Germinal center (tissue), 1 donor: ENCODE measurements around the gene TNS3.

Experiments
- DNase-seq: peaks from one replicate; pipeline ENCODE4 v3.0.0; 2012; ENCODE audit warnings: mixed read lengths, low spot score

Gene TNS3

GRCh38 chr7:47424523-47424922 lies 157.4 kb downstream of the TNS3 start:
- DNase-seq: no peak

DNA sequence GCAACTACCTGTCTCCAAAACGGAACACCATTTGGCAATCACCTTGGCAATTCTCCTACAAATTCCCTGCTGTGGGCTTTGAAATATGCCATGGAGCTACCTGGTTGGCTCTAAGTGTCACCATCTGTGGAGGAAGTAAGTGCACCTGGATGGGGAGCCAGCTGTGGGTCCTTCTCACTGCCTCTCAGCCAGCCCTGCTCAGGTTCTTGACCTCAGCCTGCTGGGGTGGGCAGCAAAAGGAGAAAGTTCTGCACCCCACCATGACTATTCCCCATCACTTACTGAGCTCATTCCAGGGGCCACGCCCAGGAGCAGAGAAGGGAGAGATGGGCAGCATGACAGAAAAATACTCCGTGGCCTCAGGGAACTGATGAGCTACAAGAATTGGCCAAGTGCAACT lies 158.7 kb downstream of the TNS3 start:
- DNase-seq: no peak

DNA sequence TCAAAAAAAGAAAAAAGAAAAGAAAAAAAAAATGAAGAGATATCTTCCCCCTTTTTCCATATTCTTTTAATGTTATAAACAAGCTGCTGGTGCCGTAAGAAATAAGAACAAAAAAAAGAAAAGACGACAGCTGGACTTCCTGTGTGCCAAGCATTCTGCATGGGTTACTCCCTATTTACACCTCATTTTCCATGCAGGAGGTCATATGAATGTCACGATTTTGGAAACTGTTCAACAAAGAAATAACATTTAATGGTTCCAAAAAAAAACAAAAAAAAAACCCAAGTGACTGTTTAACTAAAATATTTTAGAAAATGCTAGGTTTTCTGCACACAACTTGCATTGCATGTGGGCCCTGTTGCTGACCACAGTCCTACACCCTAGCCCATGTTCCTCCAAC lies 159.3 kb downstream of the TNS3 start:
- no peak for DNase-seq

DNA sequence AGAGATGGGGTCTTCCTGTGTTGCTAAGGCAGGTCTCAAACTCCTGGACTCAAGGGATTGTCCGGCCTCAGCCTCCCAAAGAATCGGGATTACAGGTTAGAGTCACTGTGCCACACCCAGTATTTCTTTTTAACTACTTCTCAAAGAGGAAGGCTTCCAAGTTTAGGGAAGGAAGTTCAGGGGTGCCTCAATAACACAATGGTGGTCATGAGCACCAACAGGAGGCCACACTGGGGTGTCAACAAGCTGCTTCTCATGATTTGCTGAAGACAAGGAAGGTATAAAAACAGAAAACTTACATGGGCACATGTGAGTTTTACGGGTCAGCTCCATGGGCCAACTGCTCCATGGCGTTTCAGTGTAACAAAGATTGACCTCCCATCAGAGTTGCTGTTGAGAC lies 160.5 kb downstream of the TNS3 start:
- DNase-seq: no peak

GRCh38 chr7:47420122-47420780 lies 161.7 kb downstream of the TNS3 start:
- DNase-seq: no peak

DNA sequence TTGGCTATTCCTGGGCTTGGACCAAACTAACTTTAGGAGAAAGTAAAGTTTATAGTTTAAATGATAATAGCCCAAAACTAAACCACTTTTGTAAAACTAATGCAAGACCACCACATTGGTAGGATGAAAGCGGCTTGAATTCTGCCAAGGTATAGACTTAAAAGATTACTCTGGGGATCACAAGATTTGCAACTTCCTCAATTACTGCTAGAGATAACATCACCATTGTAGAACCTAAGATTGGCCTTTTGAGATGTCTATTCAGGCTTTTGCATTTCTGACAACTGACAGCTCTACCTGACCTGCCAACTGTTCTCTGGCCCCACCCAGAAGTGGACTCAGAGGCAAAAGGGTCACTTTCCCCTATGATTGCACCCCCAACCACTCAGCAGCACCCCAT lies 162.4 kb downstream of the TNS3 start:
- no peak for DNase-seq

GRCh38 chr7:47418601-47419309 lies 163.2 kb downstream of the TNS3 start:
- no peak for DNase-seq

GRCh38 chr7:47416492-47417480 lies 165.1 kb downstream of the TNS3 start:
- no peak for DNase-seq

GRCh38 chr7:47415318-47416212 lies 166.3 kb downstream of the TNS3 start:
- DNase-seq: no peak

GRCh38 chr7:47414342-47415317 lies 167.3 kb downstream of the TNS3 start:
- DNase-seq: no peak

- DNase-seq: no peak
Observed at GRCh38 chr7:47413526-47414341, 168.2 kb downstream of the TNS3 start.

GRCh38 chr7:47411901-47412300 lies 170.0 kb downstream of the TNS3 start:
- DNase-seq: no peak

- DNase-seq: no peak
Observed at GRCh38 chr7:47411281-47411869, 170.5 kb downstream of the TNS3 start.

DNA sequence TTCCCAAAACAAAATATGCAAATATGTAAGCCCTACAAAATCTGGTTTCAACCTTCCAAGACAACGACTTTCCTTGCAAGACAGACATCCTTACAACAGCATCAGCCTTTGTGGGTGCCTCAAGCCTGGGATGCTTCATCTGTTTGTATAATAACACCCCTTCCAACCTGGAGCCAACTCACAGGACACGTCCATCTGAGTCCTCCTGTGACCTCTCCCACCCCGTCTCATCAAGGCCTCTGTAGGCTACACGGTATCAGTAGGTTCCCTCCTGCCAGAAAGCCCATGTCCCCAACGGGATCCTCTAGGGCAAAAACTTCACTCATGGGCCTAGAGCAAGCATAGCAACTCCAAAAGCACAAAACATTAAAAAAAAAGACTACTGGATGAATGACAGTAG lies 173.2 kb downstream of the TNS3 start:
- no peak for DNase-seq

DNA sequence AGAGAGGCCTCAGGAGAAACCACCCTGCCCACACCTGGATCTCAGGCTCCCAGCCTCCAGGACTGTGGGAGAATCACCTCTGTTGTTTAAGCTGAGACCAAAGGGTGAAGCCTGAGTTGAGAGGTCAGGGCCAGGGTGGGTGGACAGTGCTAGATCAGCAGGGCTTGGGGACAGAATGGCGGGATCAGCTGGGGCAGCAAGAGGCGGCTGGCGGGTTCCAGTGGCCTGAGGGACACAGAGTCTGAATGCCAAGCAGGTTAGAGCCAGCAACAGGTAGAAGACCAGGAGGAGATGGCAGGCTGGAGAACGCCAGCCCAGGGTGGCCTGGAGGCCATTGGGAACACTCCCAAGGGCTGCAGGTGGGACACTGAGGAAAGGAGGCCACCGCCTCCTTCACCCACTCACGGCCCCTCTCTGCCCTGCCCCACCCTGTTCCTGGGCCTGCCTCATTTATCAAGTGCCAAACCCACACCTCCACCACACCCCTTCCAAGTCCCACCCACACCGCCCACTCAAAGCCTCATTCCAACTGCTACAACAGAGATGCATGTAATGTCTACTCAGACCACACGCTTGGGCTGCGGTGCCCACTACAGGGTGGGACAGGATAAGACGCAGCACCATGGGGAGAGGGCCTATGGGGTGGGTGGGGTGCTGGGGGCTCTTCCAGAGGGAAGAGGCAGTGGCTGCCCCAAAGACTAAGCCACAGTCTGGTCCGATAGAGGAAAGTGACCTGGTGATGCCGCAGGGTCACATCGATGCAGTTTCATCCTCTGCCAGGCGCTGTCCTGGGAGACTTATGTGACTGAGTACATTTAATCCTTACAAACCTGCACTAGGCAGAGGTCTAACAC lies 173.9 kb downstream of the TNS3 start:
- DNase-seq: no peak

- DNase-seq: no peak
Observed at GRCh38 chr7:47407136-47407535, 174.8 kb downstream of the TNS3 start.

DNA sequence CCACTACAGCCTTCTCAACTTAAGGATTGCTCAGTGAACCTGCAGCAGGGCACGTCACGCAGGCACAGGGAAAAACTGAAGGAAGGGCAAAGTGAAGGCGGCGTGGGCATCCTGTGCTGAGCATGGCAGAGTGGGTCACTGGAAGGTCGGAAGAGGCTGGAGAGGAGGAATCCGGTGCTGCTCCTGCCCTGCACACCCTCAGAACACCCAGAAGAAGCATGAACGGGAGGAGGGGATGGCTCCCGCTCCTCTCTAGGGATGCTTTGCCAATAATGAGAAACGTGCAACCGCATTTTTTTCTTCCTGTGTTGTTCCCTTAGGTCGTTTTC lies 175.1 kb downstream of the TNS3 start:
- DNase-seq: no peak
